Measurements from ENCODE around the gene COL4A2.

Gene COL4A2

DNA sequence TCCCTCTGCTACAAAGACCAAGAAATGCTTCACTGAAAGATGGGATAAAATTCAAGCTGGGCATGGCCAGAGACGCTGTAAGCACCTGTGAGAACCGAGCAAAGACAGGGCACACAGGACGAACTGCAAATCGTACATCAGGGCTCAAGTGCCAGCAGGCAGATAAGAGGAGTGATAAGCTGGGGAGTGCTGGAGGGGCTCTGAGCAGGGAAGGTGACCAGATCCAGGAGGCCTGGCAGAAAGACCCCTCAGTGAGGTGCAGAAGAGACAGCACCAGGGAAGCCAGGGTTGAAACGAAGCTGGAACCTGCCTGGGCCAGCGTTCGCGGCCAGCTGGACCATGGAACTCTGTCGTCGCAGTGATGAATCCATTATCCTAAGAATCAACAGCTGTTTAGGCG lies 244.2 kb downstream of the COL4A2 start:
- Mint-ChIP-seq H3K36me3 (ENCODE audit: low read depth) (peaks cover 7% of the 10 kb centered on the region), H3K27me3 (ENCODE audit: low read depth) (peaks cover 6% of the 10 kb centered on the region), H3K4me3 (no peak overlapping the region), H3K27ac (no peak overlapping the region), H3K4me1 (peaks cover 10% of the 10 kb centered on the region), H3K9me3 (peaks cover 2% of the 10 kb centered on the region)
- TF ChIP-seq, protein P1, sequence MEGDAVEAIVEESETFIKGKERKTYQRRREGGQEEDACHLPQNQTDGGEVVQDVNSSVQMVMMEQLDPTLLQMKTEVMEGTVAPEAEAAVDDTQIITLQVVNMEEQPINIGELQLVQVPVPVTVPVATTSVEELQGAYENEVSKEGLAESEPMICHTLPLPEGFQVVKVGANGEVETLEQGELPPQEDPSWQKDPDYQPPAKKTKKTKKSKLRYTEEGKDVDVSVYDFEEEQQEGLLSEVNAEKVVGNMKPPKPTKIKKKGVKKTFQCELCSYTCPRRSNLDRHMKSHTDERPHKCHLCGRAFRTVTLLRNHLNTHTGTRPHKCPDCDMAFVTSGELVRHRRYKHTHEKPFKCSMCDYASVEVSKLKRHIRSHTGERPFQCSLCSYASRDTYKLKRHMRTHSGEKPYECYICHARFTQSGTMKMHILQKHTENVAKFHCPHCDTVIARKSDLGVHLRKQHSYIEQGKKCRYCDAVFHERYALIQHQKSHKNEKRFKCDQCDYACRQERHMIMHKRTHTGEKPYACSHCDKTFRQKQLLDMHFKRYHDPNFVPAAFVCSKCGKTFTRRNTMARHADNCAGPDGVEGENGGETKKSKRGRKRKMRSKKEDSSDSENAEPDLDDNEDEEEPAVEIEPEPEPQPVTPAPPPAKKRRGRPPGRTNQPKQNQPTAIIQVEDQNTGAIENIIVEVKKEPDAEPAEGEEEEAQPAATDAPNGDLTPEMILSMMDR (IDR thresholded peaks at IDR 0.05; ENCODE audit: unreplicated experiment in 3 of 3), result no peak

DNA sequence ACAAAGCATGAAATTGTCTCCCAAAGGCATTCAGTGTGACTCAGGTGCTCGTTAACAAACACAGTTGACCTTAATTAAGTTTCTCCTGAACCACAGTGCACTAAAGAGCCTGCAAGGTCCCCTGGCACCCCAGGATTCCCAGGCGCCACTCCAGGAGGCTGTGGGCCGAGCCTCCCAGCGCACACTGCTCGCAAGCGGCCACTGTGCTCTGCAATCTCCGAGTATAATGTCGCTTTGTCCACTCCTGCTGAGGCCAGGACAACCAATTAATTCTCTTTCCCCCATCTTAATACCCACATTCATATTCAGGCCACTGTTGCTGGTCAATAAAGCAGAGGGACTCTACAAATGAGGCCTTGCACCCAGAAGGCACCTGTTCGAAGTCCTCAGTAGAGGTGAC lies 245.7 kb downstream of the COL4A2 start:
- Mint-ChIP-seq H3K27me3 (ENCODE audit: low read depth) (peaks cover 10% of the 10 kb centered on the region), H3K4me1 (peaks cover 10% of the 10 kb centered on the region), H3K27ac (no peak overlapping the region), H3K4me3 (no peak overlapping the region), H3K9me3 (peaks cover 7% of the 10 kb centered on the region), H3K36me3 (ENCODE audit: low read depth) (peaks cover 8% of the 10 kb centered on the region)
- TF ChIP-seq, protein P1 (IDR thresholded peaks at IDR 0.05; ENCODE audit: unreplicated experiment in 3 of 3), result no peak

DNA sequence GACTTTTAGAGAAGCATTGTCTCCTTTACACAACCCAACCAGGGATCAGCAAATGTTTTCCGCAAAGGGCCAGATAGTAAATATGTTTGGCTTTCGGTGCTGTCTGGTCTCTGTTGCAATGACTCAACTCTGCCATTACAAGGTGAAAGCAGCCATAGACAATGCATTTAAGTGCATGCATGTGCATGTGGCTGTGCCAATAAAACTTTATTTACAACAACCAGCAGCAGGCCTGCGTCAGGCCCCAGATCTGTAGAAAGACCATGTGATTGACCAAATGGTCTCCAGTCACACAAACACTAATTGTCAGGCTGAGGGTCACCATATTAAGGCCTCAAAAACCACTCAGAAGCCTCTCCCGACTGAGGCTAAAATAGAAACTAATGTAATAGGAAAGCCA lies 246.3 kb downstream of the COL4A2 start:
- H3K27me3 Mint-ChIP-seq (ENCODE audit: low read depth), result peaks cover 10% of the 10 kb centered on the region
- peaks cover 8% of the 10 kb centered on the region for H3K36me3 Mint-ChIP-seq (ENCODE audit: low read depth)
- H3K27ac Mint-ChIP-seq, result no peak overlapping the region
- no peak overlapping the region for H3K4me3 Mint-ChIP-seq
- H3K4me1 Mint-ChIP-seq, result peaks cover 10% of the 10 kb centered on the region
- TF ChIP-seq, protein P1 (IDR thresholded peaks at IDR 0.05; ENCODE audit: unreplicated experiment in 3 of 3), result no peak
- H3K9me3 Mint-ChIP-seq, result peaks cover 7% of the 10 kb centered on the region

- TF ChIP-seq, protein P1 (IDR thresholded peaks at IDR 0.05; ENCODE audit: unreplicated experiment in 3 of 3), result no peak
- H3K27me3 Mint-ChIP-seq (ENCODE audit: low read depth), result peaks cover 16% of the 10 kb centered on the region
- H3K4me3 Mint-ChIP-seq, result no peak overlapping the region
- peaks cover 10% of the 10 kb centered on the region for H3K4me1 Mint-ChIP-seq
- no peak overlapping the region for H3K27ac Mint-ChIP-seq
- H3K9me3 Mint-ChIP-seq, result peaks cover 9% of the 10 kb centered on the region
- H3K36me3 Mint-ChIP-seq (ENCODE audit: low read depth), result peaks cover 8% of the 10 kb centered on the region
Observed at GRCh38 chr13:110554227-110554836, 247.2 kb downstream of the COL4A2 start.

DNA sequence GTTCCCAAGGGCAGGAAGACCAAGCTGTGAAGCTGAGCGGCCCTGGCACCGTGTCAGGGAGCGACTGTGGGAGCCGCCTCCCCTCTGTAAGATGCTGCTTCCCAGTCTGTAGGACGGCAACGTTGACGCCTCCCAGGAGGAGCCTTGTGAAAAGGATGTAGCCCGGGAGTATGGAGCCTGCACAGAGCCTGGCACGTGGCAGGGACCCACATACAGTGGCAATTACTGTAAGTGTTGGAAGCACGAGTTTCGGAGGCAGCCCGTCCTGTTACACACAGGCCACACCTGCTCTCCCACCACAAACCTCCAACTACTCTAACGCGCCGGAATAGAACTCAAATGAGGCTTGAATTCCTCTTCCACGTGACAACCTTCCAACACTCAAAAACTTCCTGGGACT lies 247.9 kb downstream of the COL4A2 start:
- H3K36me3 Mint-ChIP-seq (ENCODE audit: low read depth), result peaks cover 8% of the 10 kb centered on the region
- H3K27me3 Mint-ChIP-seq (ENCODE audit: low read depth), result peaks cover 22% of the 10 kb centered on the region
- peaks cover 10% of the 10 kb centered on the region for H3K9me3 Mint-ChIP-seq
- peaks cover 10% of the 10 kb centered on the region for H3K4me1 Mint-ChIP-seq
- H3K4me3 Mint-ChIP-seq, result no peak overlapping the region
- TF ChIP-seq, protein P1 (IDR thresholded peaks at IDR 0.05; ENCODE audit: unreplicated experiment in 3 of 3), result no peak
- no peak overlapping the region for H3K27ac Mint-ChIP-seq

DNA sequence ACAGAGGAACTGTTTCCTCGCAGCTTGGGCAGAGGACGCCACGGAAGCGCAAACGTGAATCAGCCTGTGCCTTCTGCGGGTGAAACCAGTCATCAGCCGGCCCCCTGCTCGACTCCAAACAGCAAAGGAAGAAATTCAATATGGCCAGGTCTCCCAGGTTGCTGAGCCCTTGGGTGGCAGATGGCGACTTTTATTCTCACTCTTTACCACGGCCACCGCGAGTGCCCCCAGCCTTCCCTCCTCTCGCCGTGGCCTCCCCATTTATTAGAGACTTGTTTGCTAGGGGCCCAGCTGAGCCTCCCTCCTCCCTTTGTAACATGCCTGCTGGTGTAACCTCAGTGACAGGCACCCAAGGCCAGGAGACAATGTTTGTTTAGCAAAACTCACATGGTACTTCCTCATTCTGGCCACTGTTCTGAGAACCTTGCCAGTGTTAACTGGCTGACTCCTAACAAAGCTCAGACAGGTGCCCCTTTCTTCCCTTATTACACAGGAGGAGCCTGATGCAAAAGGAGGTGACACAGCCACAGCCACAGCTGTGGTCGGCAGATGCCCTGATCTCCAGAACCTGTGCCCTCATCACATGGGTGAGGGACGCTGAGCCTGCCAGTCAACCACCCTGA lies 248.6 kb downstream of the COL4A2 start:
- Mint-ChIP-seq H3K27ac (no peak overlapping the region), H3K4me1 (peaks cover 14% of the 10 kb centered on the region), H3K9me3 (peaks cover 10% of the 10 kb centered on the region), H3K36me3 (ENCODE audit: low read depth) (peaks cover 8% of the 10 kb centered on the region), H3K27me3 (ENCODE audit: low read depth) (peaks cover 29% of the 10 kb centered on the region), H3K4me3 (no peak overlapping the region)
- TF ChIP-seq, protein P1 (IDR thresholded peaks at IDR 0.05; ENCODE audit: unreplicated experiment in 3 of 3), result no peak
